Breast epithelium (tissue), 3 donors: ENCODE data around the gene COX10.

Source experiments
- POLR2A ChIP-seq: fragments of 450-650 bp; IDR thresholded peaks from one replicate; pipeline ENCODE4 v1.6.1; 2016; ENCODE audit warnings: antibody characterized with exemption, mild to moderate bottlenecking, moderate library complexity
- POLR2AphosphoS5 ChIP-seq, 3 donors: sonication (generic); formaldehyde crosslinking; IDR thresholded peaks; one replicate each; pipeline ENCODE4 v1.6.1; 2017; ENCODE audit warnings: antibody characterized with exemption in 3 of 3
- TF ChIP-seq, protein P1 (sequence below), 3 donors: fragments of 450-650 bp; IDR thresholded peaks; one replicate each; pipeline ENCODE4 v1.5.1; 2016 to 2017; ENCODE audit warnings: antibody characterized with exemption in 3 of 3, mild to moderate bottlenecking in 3 of 3, moderate library complexity in 3 of 3

DNA sequence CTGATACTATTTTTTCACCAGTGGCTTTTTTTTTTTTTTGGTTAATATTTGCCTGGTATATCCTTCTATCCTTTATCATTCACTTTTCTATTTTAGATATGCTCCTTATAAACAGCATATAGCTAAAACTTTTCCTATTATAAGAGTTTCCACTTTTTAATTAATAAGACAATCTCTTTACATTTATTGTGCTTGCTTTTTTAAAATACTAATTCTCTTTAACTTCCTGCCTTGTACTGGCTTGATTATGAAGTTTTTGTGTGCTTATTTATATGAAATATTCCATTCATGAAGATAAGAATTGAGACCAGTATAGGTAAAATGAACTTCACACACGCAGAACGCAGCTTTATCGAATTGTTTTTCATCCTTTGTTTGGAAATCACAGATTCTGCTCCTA, 176.3 kb downstream of the COX10 start:
- TF ChIP-seq, protein P1, sequence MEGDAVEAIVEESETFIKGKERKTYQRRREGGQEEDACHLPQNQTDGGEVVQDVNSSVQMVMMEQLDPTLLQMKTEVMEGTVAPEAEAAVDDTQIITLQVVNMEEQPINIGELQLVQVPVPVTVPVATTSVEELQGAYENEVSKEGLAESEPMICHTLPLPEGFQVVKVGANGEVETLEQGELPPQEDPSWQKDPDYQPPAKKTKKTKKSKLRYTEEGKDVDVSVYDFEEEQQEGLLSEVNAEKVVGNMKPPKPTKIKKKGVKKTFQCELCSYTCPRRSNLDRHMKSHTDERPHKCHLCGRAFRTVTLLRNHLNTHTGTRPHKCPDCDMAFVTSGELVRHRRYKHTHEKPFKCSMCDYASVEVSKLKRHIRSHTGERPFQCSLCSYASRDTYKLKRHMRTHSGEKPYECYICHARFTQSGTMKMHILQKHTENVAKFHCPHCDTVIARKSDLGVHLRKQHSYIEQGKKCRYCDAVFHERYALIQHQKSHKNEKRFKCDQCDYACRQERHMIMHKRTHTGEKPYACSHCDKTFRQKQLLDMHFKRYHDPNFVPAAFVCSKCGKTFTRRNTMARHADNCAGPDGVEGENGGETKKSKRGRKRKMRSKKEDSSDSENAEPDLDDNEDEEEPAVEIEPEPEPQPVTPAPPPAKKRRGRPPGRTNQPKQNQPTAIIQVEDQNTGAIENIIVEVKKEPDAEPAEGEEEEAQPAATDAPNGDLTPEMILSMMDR (IDR thresholded peaks at IDR 0.05): no peak
- no peak for TF ChIP-seq POLR2A
- TF ChIP-seq POLR2AphosphoS5 (IDR thresholded peaks at IDR 0.05): no peak
